GM11168 (cell line): Measurements from ENCODE around the gene MED12L.

ENCODE experiments used
- in situ Hi-C: fragments of 300-500 bp; cut with MboI; formaldehyde crosslinking; loops from one replicate; pipeline ENCODE4 v1.12.0; 2022; ENCODE audit warnings: low sequenced_read_pairs; ENCODE audit not compliant: unreplicated experiment

MED12L gene

GRCh38 chr3:151276687-151277042 lies 191.2 kb downstream of the MED12L start:
- in situ Hi-C loops: loop anchor here (5.0 kb wide), 1 partner anchor 109 kb away; no protein-coding TSS in a partner anchor

DNA sequence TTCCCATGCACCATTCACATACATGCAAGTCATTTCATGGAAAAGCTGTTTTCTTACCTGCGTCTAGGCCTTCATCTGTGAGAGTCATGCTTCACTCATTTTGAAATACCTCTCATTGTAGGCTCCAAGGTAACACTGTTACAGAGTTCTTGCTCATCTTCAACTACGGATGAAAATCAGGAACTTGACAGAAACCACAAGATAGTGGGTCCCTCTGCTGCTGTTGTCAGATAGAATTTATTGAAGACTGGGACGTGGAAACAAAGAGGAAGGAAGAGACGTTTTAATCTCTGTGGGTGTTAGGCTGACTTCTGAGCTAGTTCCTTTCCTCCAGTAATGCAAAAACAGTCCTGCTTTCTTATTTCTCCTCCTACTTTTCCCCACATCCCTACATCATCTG lies 192.8 kb downstream of the MED12L start, which contains the start of gene P2RY14:
Gene P2RY14 (minus strand): TSS at position 313 of the 400 bp plus-strand sequence. CDS start 64,226 bp downstream, outside the sequence.
- in situ Hi-C loops: loop anchor here (5.0 kb wide), 1 partner anchor 111 kb away; no protein-coding TSS in a partner anchor

DNA sequence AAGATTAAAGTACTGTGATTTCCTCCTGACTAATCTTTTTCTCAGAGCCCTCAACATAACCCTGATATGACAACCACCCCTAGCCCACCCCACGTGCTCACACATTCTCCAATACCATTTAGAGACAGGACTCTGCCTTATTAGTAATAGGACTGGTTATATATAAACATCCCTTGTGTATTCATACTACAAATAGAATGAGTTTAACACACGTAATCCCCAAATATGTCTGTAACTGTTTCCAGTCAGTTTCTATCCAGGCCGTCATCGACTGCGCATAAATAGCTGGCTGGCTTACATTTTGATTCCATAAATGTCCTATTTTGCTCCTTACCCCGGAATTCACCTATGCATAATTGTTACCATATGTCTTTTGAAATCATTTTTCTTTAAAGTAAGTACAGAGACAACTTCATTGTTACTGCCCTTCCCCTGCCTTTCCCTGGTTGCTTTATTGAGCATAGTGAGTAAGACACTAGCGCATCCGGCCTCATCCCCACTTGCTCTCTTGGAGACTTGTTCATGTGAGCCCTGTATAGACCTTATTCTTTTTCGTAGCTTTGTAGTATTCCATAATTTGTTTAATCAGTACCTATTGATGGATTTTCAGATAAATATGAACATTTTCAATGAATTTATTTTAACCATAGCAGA lies 196.3 kb downstream of the MED12L start:
- in situ Hi-C loops: no loop called here

- in situ Hi-C loops: no loop called here
Measured at GRCh38 chr3:151282921-151283320, 197.5 kb downstream of the MED12L start.

DNA sequence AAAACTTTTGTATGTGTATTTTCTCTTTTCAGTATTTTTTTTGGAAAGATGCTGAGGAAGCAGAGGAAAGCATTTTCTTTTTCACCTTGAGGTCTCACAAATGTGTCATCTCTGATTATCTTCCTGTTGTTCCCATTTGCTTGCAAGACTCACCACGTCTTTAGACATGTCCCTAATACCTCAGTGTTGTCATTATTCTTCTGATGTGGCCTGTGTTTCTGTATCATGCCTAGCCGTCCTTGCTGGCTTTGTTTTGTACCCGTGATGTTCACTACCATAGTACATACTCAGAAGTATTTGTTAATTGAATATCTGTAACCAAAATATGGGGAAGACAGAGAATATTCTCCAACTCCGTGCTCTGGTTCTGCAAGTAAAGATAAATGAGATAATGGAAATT lies 197.9 kb downstream of the MED12L start:
- in situ Hi-C loops: no loop called here

GRCh38 chr3:151283907-151284461 lies 198.5 kb downstream of the MED12L start:
- in situ Hi-C loops: no loop called here

DNA sequence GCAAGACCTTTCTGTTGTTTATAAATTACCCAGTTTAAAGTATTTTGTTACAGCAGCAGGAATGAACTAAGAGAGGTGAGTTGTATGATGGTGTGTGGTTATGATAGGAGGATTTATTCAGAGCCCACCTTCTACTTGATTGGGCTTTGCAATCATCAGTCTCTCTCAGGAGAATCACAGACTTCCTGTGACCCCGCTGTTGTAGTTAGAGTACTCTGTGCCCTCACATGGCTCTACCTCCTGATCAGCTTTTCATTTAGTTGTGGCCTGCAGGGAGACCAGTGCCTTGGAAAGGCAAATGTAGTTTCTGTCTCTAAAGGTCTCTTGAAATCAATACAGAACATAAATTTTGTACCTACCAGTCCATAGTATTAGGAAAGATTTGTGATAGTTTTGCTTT lies 200.5 kb downstream of the MED12L start:
- in situ Hi-C loops: loop anchor here (5.0 kb wide), 1 partner anchor 59 kb away; no protein-coding TSS in a partner anchor

DNA sequence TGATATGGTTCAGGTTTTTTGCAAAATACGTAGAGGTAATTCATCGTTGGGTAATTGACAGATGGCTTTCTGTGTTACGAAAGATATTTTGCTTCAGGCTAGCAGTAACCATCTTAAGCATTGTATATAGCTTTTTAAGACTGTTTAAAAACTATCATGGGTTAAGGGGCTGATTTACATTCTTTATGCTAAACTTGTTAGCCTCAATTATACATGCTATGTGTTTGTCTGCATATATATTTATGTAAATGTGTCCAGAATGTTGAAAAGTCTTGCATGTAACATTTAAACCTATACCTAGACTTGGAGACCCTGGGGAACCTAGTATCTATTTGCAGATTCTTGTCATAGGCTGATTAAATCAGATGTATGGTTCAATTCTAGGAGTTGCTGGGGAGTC lies 204.0 kb downstream of the MED12L start:
- in situ Hi-C loops: loop anchor here (5.0 kb wide), 1 partner anchor 62 kb away; no protein-coding TSS in a partner anchor

GRCh38 chr3:151290673-151291072 lies 205.2 kb downstream of the MED12L start:
- in situ Hi-C loops: no loop called here

DNA sequence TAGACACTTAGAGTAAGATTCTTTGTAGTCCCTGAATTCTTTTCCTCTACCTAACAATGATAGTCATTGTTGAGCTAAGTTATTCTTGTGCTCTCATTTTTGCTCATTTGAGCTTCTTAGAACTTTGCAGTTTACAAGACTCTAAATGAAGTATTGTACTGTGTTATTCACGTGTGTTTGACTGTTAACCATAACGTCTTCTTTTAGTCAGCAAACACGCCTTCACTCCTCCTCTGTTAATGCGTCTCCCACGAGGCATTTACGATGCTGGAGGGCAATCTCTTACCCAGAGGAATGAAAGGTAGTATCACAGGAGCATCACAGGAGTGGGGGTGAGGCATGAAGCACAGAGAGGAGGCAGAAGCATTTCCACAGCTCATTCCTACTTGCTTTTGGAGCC lies 207.7 kb downstream of the MED12L start:
- in situ Hi-C loops: no loop called here

- in situ Hi-C loops: no loop called here
Measured at GRCh38 chr3:151296226-151296625, 210.8 kb downstream of the MED12L start.

DNA sequence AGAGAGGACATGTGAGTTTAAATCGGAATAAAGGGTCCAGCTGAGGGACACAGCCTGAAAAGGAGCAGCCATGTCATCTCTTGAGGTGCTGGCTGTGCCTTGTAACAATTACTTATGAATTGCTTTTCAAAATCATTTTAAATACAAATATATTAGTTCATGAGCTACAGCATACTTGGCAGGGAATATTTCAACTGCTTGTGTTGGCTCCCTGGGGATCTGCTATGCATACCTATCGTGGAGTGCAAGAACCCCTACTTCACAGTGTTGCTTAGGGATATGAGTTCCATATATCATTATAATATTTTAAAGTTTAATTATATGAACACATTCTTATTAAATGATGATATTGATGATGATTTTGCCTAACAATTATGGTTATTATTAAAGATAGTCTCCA lies 212.0 kb downstream of the MED12L start:
- in situ Hi-C loops: no loop called here

GRCh38 chr3:151299006-151299405 lies 213.5 kb downstream of the MED12L start:
- in situ Hi-C loops: no loop called here

GRCh38 chr3:151300539-151300938 lies 215.1 kb downstream of the MED12L start:
- in situ Hi-C loops: no loop called here

- in situ Hi-C loops: no loop called here
Measured at GRCh38 chr3:151301787-151302186, 216.3 kb downstream of the MED12L start.

- in situ Hi-C loops: no loop called here
Measured at GRCh38 chr3:151303751-151304150, 218.3 kb downstream of the MED12L start.

DNA sequence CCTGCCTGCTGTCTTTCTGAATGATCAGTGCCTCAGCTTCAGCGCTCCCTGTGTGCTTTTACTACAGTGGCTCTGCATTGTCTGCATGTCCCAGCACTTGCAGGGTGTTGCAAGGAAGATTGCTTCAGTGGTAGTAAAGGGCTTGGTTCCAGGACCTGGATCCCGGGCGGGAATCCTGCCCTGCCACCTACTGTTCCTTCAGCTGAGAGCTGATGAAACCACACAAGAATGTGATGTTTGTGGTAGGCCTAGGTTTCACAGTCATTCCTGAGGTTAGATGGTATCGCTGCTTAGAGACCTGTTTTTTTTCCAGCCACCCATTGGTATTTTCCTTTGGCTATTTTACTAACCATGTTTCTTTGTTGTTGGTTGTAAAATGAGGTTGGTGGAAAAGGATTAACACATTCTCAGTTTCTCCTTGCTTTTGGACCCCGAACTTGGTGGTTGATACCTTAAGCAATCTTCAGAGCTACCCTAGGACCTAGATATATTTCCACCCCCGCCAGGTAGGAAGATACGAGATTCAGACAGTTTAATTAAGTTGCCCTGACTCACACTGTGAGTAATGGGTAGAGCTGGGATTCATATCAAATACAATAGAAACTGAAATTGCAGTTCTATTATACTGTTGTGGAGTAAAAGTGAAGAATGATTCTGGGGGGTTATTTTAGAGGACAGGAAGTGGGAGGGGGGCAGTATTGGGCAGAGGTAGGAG lies 219.8 kb downstream of the MED12L start:
- in situ Hi-C loops: no loop called here

GRCh38 chr3:151305775-151306151 lies 220.3 kb downstream of the MED12L start:
- in situ Hi-C loops: no loop called here

DNA sequence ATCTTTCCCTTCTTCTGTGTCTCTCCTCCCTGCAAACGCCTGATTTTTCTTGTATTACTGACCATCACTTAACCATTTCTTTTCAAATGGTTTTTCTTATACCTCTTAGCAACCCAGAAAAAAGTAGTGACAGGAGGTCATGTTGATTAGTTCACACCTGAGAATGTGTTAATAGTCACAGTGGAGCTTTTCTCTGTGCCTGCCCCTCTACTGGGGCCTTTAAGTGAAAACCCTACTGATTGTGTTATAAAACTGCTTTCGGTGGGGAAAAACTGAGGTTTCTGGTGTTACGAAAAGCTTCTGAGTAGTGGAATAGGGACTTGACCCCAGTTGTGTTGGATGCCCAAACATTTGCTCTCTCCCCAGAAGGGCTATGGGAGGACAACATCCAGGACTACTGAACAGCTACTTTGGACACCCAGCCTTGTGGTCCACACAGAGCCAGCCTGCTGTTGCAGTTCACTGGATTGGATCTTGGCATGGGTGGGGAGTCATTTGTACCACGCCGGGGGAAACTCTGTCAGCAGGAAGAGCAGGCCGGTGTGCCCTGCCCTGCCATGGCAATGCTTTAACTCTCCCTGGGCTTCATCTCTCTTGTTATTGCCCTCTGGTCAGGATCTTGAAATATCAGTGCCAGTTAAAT lies 220.8 kb downstream of the MED12L start:
- in situ Hi-C loops: no loop called here

GRCh38 chr3:151307131-151307530 lies 221.7 kb downstream of the MED12L start:
- in situ Hi-C loops: no loop called here
